ENCODE measurements around the gene ZNF76. TPM values are rescaled to one million over a fixed set of nuclear protein-coding genes. Genes with fewer than 3 reads are reported as not detected.

ZNF76 gene
- total RNA-seq, 2 experiments from 2014 or later: 31.0 to 59.5 TPM

GRCh38 chr6:35238843-35239289 lies 20.7 kb upstream of the ZNF76 start:
- Histone ChIP-seq H3K9me2 (ENCODE audit: insufficient read depth, low read length) (no peaks in the 10 kb centered on the region), H3K36me3 (ENCODE audit: insufficient read depth, low read length) (no peaks in the 10 kb centered on the region), H2AFZ (ENCODE audit: low read length) (no peak overlapping the region), H3K9me3 (ENCODE audit: low read length) (no peaks in the 10 kb centered on the region), H3K4me1 (ENCODE audit: insufficient read depth, low read length, poor library complexity, severe bottlenecking) (no peaks in the 10 kb centered on the region), H4K20me1 (ENCODE audit: insufficient read depth, low read length) (peaks cover 6% of the 10 kb centered on the region; the same call in 1 of the 2 replicates), H3K79me2 (ENCODE audit: insufficient read depth, low read depth, low read length) (no peaks in the 10 kb centered on the region), H3K4me2 (ENCODE audit: low read length) (no peak overlapping the region), H3K4me3 (ENCODE audit: low read depth, low read length, poor library complexity, severe bottlenecking) (no peak overlapping the region), H3K27ac (ENCODE audit: low read depth, low read length, poor library complexity, severe bottlenecking) (no peak overlapping the region)
- no TSS peak for BruUV-seq (replicated peaks)
- TF ChIP-seq CTCF (conservative IDR thresholded peaks at IDR 0.05; ENCODE audit: low read length): no peak
- TF ChIP-seq EZH2phosphoT487 (IDR thresholded peaks at IDR 0.05; ENCODE audit: borderline replicate concordance, low read depth, low read length): no peak
- POLR2A ChIA-PET: interaction anchor here (1.0 kb wide), 1 partner anchor 18 kb away, joined by 3 read pairs; no protein-coding TSS in a partner anchor
- no peak for DNase-seq (ENCODE audit: low spot score)
- intact Hi-C loops (cut with micrococcal nuclease; ENCODE audit: unreplicated experiment): no loop called here
- CTCF ChIA-PET (ENCODE audit: unreplicated experiment): interaction anchor here (0.6 kb wide), 1 partner anchor 1068 kb away, joined by 5 read pairs; no protein-coding TSS in a partner anchor

GRCh38 chr6:35239581-35239980 lies 20.0 kb upstream of the ZNF76 start:
- intact Hi-C loops (cut with micrococcal nuclease; ENCODE audit: unreplicated experiment): no loop called here

More at GRCh38 chr6:35239581-35239980, 20.0 kb upstream of the ZNF76 start:
- no peak for DNase-seq (ENCODE audit: low spot score)
- Histone ChIP-seq H3K4me3 (ENCODE audit: low read depth, low read length, poor library complexity, severe bottlenecking) (no peak overlapping the region), H3K79me2 (ENCODE audit: insufficient read depth, low read depth, low read length) (no peaks in the 10 kb centered on the region), H3K4me1 (ENCODE audit: insufficient read depth, low read length, poor library complexity, severe bottlenecking) (no peaks in the 10 kb centered on the region), H2AFZ (ENCODE audit: low read length) (no peak overlapping the region), H3K4me2 (ENCODE audit: low read length) (no peak overlapping the region), H3K9me2 (ENCODE audit: insufficient read depth, low read length) (no peaks in the 10 kb centered on the region), H4K20me1 (ENCODE audit: insufficient read depth, low read length) (peaks cover 6% of the 10 kb centered on the region; the same call in 1 of the 2 replicates), H3K9me3 (ENCODE audit: low read length) (no peaks in the 10 kb centered on the region), H3K36me3 (ENCODE audit: insufficient read depth, low read length) (no peaks in the 10 kb centered on the region), H3K27ac (ENCODE audit: low read depth, low read length, poor library complexity, severe bottlenecking) (no peak overlapping the region)
- ChIA-PET POLR2A (interaction anchor here (0.6 to 1.0 kb wide), 2 partner anchors 18 to 54 kb away, joined by 3 read pairs; no protein-coding TSS in a partner anchor), CTCF (ENCODE audit: unreplicated experiment) (interaction anchor here (0.6 kb wide), 1 partner anchor 1069 kb away, joined by 5 read pairs; no protein-coding TSS in a partner anchor)
- BruUV-seq (replicated peaks): no TSS peak
- TF ChIP-seq EZH2phosphoT487 (IDR thresholded peaks at IDR 0.05; ENCODE audit: borderline replicate concordance, low read depth, low read length): no peak
- no peak for TF ChIP-seq CTCF (conservative IDR thresholded peaks at IDR 0.05; ENCODE audit: low read length)

All from OCI-LY7 (cell line).